ENCODE data around the gene SPDYE4.

DNA sequence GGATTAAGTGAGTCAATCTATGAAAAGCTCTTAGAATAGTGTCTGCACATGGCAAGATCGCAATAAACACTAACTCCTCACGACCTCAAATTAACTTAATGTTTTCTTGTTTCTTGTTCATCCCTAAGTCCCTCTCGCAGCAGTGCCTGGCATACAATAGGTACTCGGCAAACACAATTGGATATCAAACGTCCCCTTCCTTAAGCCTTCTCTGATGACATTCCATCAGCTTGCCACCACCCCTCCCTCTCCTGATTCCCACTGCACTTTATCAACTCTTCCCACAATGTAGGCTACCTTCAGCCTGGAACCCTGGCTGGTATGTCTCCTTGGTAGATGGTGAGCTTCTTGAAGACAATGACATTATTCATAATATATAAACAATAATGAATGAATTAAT, 47.1 kb downstream of the SPDYE4 start:
- TF ChIP-seq EZH2phosphoT487 (IDR thresholded peaks at IDR 0.05; ENCODE audit: insufficient read depth, low read depth): no peak
- no peak for TF ChIP-seq EZH2 (IDR thresholded peaks at IDR 0.05; ENCODE audit: insufficient read depth, poor library complexity, severe bottlenecking)
